ENCODE results near the gene C2CD4C. TPM values are rescaled to one million over a fixed set of nuclear protein-coding genes. Genes with fewer than 3 reads are reported as not detected.
"Not testable (repeated sequence)": the region's sequence is repeated elsewhere in the genome, so short reads cannot be mapped to it uniquely, and the experiment has no call there.

The C2CD4C gene
- total RNA-seq, result under 1 TPM; 0.10 to 0.12 TPM

GRCh38 chr19:408902-409515, at the start of gene C2CD4C:
C2CD4C (minus strand) TSS chr19:409147; CDS start chr19:408361, 786 bp downstream.
- peaks cover 6% of the 10 kb centered on the region for H3K4me1 Mint-ChIP-seq (ENCODE audit: low read depth)
- peak within 1 kb of the TSS; percentile 67 for H3K4me3 Mint-ChIP-seq
- peak; percentile 25 for DNase-seq
- H3K27ac Mint-ChIP-seq, result no peak within 1 kb of the TSS
- peaks cover 17% of the 10 kb centered on the region for H3K27me3 Mint-ChIP-seq (ENCODE audit: low read depth)
- CTCF ChIA-PET, result no interaction called here
- intact Hi-C loops (cut with micrococcal nuclease), result no loop called here
- no peaks in the 10 kb centered on the region for H3K36me3 Mint-ChIP-seq (ENCODE audit: low read depth)
- no peaks in the 10 kb centered on the region for H3K9me3 Mint-ChIP-seq

- intact Hi-C loops (cut with micrococcal nuclease), result no loop called here
- peaks cover 21% of the 10 kb centered on the region for H3K27me3 Mint-ChIP-seq (ENCODE audit: low read depth)
Observed at GRCh38 chr19:458091-459042, 49.4 kb upstream of the C2CD4C start.

GRCh38 chr19:457636-458035, 48.7 kb upstream of the C2CD4C start:
- intact Hi-C loops (cut with micrococcal nuclease), result no loop called here
- Mint-ChIP-seq H3K4me1 (ENCODE audit: low read depth) (peaks cover 9% of the 10 kb centered on the region), H3K27me3 (ENCODE audit: low read depth) (peaks cover 18% of the 10 kb centered on the region), H3K4me3 (no peak overlapping the region), H3K27ac (no peak overlapping the region), H3K36me3 (ENCODE audit: low read depth) (no peaks in the 10 kb centered on the region), H3K9me3 (no peaks in the 10 kb centered on the region)
- DNase-seq, result no peak
- CTCF ChIA-PET, result no interaction called here

More at GRCh38 chr19:458091-459042, 49.4 kb upstream of the C2CD4C start:
- Mint-ChIP-seq H3K36me3 (ENCODE audit: low read depth) (no peaks in the 10 kb centered on the region), H3K27ac (no peak overlapping the region), H3K9me3 (no peaks in the 10 kb centered on the region), H3K4me1 (ENCODE audit: low read depth) (peaks cover 9% of the 10 kb centered on the region), H3K4me3 (no peak overlapping the region)
- DNase-seq, result no peak
- CTCF ChIA-PET, result no interaction called here

- intact Hi-C loops (cut with micrococcal nuclease), result no loop called here
- H3K4me3 Mint-ChIP-seq, result no peak overlapping the region
Observed at GRCh38 chr19:456547-457110, 47.7 kb upstream of the C2CD4C start.

GRCh38 chr19:455851-456546, 47.1 kb upstream of the C2CD4C start:
- Mint-ChIP-seq H3K9me3 (no peaks in the 10 kb centered on the region), H3K36me3 (ENCODE audit: low read depth) (no peaks in the 10 kb centered on the region), H3K4me1 (ENCODE audit: low read depth) (peaks cover 6% of the 10 kb centered on the region), H3K27me3 (ENCODE audit: low read depth) (peaks cover 8% of the 10 kb centered on the region), H3K4me3 (no peak overlapping the region), H3K27ac (no peak overlapping the region)
- intact Hi-C loops (cut with micrococcal nuclease), result no loop called here
- CTCF ChIA-PET, result no interaction called here
- DNase-seq, result no peak

More at GRCh38 chr19:456547-457110, 47.7 kb upstream of the C2CD4C start:
- Mint-ChIP-seq H3K27ac (no peak overlapping the region), H3K9me3 (no peaks in the 10 kb centered on the region), H3K27me3 (ENCODE audit: low read depth) (peaks cover 10% of the 10 kb centered on the region), H3K4me1 (ENCODE audit: low read depth) (peaks cover 7% of the 10 kb centered on the region), H3K36me3 (ENCODE audit: low read depth) (no peaks in the 10 kb centered on the region)
- CTCF ChIA-PET, result no interaction called here
- DNase-seq, result no peak

- peaks cover 6% of the 10 kb centered on the region for H3K4me1 Mint-ChIP-seq (ENCODE audit: low read depth)
- H3K36me3 Mint-ChIP-seq (ENCODE audit: low read depth), result no peaks in the 10 kb centered on the region
- no peak overlapping the region for H3K4me3 Mint-ChIP-seq
- CTCF ChIA-PET, result no interaction called here
- H3K27me3 Mint-ChIP-seq (ENCODE audit: low read depth), result peaks cover 8% of the 10 kb centered on the region
- intact Hi-C loops (cut with micrococcal nuclease), result no loop called here
- no peak for DNase-seq
- no peaks in the 10 kb centered on the region for H3K9me3 Mint-ChIP-seq
- no peak overlapping the region for H3K27ac Mint-ChIP-seq
Observed at GRCh38 chr19:455031-455705, 46.2 kb upstream of the C2CD4C start.

GRCh38 chr19:453606-454005, 44.7 kb upstream of the C2CD4C start:
- CTCF ChIA-PET, result no interaction called here
- no peaks in the 10 kb centered on the region for H3K36me3 Mint-ChIP-seq (ENCODE audit: low read depth)
- peaks cover 2% of the 10 kb centered on the region for H3K27me3 Mint-ChIP-seq (ENCODE audit: low read depth)
- intact Hi-C loops (cut with micrococcal nuclease), result no loop called here
- H3K27ac Mint-ChIP-seq, result no peak overlapping the region
- H3K9me3 Mint-ChIP-seq, result no peaks in the 10 kb centered on the region
- H3K4me3 Mint-ChIP-seq, result no peak overlapping the region
- H3K4me1 Mint-ChIP-seq (ENCODE audit: low read depth), result no peaks in the 10 kb centered on the region
- no peak for DNase-seq

GRCh38 chr19:452829-453228, 43.9 kb upstream of the C2CD4C start:
- Mint-ChIP-seq H3K4me1 (ENCODE audit: low read depth) (no peaks in the 10 kb centered on the region), H3K27ac (no peak overlapping the region), H3K36me3 (ENCODE audit: low read depth) (no peaks in the 10 kb centered on the region), H3K4me3 (no peak overlapping the region), H3K27me3 (ENCODE audit: low read depth) (peaks cover 2% of the 10 kb centered on the region), H3K9me3 (no peaks in the 10 kb centered on the region)
- CTCF ChIA-PET, result no interaction called here
- no peak for DNase-seq
- intact Hi-C loops (cut with micrococcal nuclease), result no loop called here

GRCh38 chr19:450912-451481, 42.0 kb upstream of the C2CD4C start:
- DNase-seq; H3K4me3 Mint-ChIP-seq; H3K36me3 Mint-ChIP-seq (ENCODE audit: low read depth); H3K27ac Mint-ChIP-seq; H3K27me3 Mint-ChIP-seq (ENCODE audit: low read depth); intact Hi-C loops (cut with micrococcal nuclease); H3K4me1 Mint-ChIP-seq (ENCODE audit: low read depth); H3K9me3 Mint-ChIP-seq; CTCF ChIA-PET: not testable (repeated sequence)

- H3K4me1 Mint-ChIP-seq (ENCODE audit: low read depth), result no peaks in the 10 kb centered on the region
- CTCF ChIA-PET, result interaction anchor here (0.7 kb wide), 1 partner anchor 155 kb away, joined by 3 read pairs; no protein-coding TSS in a partner anchor
- no peaks in the 10 kb centered on the region for H3K9me3 Mint-ChIP-seq
- H3K27ac Mint-ChIP-seq, result no peak overlapping the region
- H3K4me3 Mint-ChIP-seq, result no peak overlapping the region
- intact Hi-C loops (cut with micrococcal nuclease), result no loop called here
- no peak for DNase-seq
- no peaks in the 10 kb centered on the region for H3K36me3 Mint-ChIP-seq (ENCODE audit: low read depth)
- no peaks in the 10 kb centered on the region for H3K27me3 Mint-ChIP-seq (ENCODE audit: low read depth)
Observed at GRCh38 chr19:449916-450315, 41.0 kb upstream of the C2CD4C start.

- no peaks in the 10 kb centered on the region for H3K4me1 Mint-ChIP-seq (ENCODE audit: low read depth)
- intact Hi-C loops (cut with micrococcal nuclease), result no loop called here
- no peaks in the 10 kb centered on the region for H3K9me3 Mint-ChIP-seq
- H3K27ac Mint-ChIP-seq, result no peak overlapping the region
- no peaks in the 10 kb centered on the region for H3K36me3 Mint-ChIP-seq (ENCODE audit: low read depth)
- DNase-seq, result no peak
- CTCF ChIA-PET, result no interaction called here
- H3K27me3 Mint-ChIP-seq (ENCODE audit: low read depth), result no peaks in the 10 kb centered on the region
- no peak overlapping the region for H3K4me3 Mint-ChIP-seq
Observed at GRCh38 chr19:447816-448560, 39.0 kb upstream of the C2CD4C start.
